IPS-20b (cell line): Measurements from ENCODE around the gene SMPD2.
A peak's percentile ranks its signal among the peaks of the same experiment; 100 is the strongest.

Experiments
- H3K27ac ChIP-seq: one replicate; pipeline ENCODE4 v1.5.1; 2013; ENCODE audit warnings: low read length
- H3K27me3 ChIP-seq: 2 replicates; pipeline ENCODE4 v1.6.1; 2013; ENCODE audit warnings: mild to moderate bottlenecking, low read length, inconsistent platforms; ENCODE audit not compliant: insufficient read depth
- H3K36me3 ChIP-seq: 2 replicates; pipeline ENCODE4 v1.6.1; 2013; ENCODE audit warnings: low read depth, mild to moderate bottlenecking, inconsistent platforms, low read length, moderate library complexity; ENCODE audit not compliant: insufficient read depth
- H3K4me1 ChIP-seq: 2 replicates; pipeline ENCODE4 v1.6.1; 2013; ENCODE audit warnings: mild to moderate bottlenecking, control low read depth, inconsistent platforms, low read length, moderate library complexity; ENCODE audit not compliant: insufficient read depth
- H3K4me3 ChIP-seq: 2 replicates; pipeline ENCODE4 v1.5.1; 2013; ENCODE audit warnings: mild to moderate bottlenecking, low read length, inconsistent platforms
- H3K9ac ChIP-seq: 2 replicates; pipeline ENCODE4 v1.6.1; 2013; ENCODE audit warnings: low read depth, mild to moderate bottlenecking, inconsistent platforms, low read length, moderate library complexity
- H3K9me3 ChIP-seq: 2 replicates; pipeline ENCODE4 v1.6.1; 2013; ENCODE audit warnings: mild to moderate bottlenecking, low read depth, low read length, inconsistent platforms; ENCODE audit not compliant: insufficient read depth

The SMPD2 gene

DNA sequence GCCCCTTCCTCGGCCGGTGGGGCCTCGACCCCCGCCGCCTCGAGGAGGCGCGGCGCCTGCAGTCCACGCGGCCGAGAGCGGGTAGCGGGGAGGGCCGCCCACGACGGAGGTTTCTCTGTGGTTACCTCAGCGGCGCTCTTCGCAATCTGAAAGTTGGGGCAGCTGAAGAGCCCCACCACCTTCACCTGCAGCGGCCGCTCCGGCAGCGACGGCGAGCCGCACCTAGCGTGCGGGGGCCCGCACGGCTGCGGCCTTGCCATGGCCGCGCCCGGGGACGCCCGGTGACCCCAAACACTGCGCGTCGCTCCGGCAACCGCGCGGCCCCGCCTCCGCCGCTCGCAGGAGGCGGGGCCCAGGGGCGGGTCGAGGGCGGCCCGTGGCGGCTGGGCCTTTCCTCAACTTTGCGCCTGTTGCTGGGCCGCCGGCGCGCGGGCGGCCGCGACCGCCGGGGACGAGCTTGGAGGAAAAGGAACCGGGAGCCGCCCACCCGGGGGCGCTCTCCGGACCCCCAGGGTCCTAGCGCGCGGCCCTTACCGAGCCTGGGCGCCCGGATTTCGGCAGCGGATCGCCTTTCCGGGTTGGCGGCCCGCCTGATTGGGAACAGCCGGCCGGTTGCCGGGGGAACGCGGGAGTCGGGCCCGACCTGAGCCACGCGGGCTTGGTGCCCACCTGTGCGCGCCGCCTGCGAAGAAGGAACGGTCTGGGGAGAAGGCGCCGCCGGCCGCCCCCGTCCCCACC is at the start of gene SMPD2, which contains the start of gene PPIL6:
TSS of gene SMPD2 (plus strand) at position 394 of the 738 bp plus-strand sequence. CDS start 398 bp downstream, outside the sequence.
TSS of gene PPIL6 (minus strand) at position 298 of the 738 bp plus-strand sequence. CDS start at position 260, 38 bp downstream.
- Histone ChIP-seq H3K27ac (no peak within 1 kb of the TSS), H3K27me3 (peaks cover 12% of the 10 kb centered on the region), H3K9ac (peak within 1 kb of the TSS; percentile 86), H3K4me1 (peaks cover 7% of the 10 kb centered on the region), H3K9me3 (no peaks in the 10 kb centered on the region), H3K4me3 (peak within 1 kb of the TSS; percentile 90), H3K36me3 (peaks cover 35% of the 10 kb centered on the region)

- Histone ChIP-seq H3K9ac (no peak overlapping the region), H3K9me3 (no peaks in the 10 kb centered on the region), H3K4me1 (no peaks in the 10 kb centered on the region), H3K4me3 (no peak overlapping the region), H3K36me3 (no peaks in the 10 kb centered on the region), H3K27ac (no peak overlapping the region), H3K27me3 (no peaks in the 10 kb centered on the region)
These were observed 47.2 kb upstream of the SMPD2 start for GRCh38 chr6:109393157-109393885.

GRCh38 chr6:109393886-109394281 is 46.6 kb upstream of the SMPD2 start:
- H3K27me3 ChIP-seq: no peaks in the 10 kb centered on the region
- no peak overlapping the region for H3K9ac ChIP-seq
- no peaks in the 10 kb centered on the region for H3K36me3 ChIP-seq
- H3K9me3 ChIP-seq: no peaks in the 10 kb centered on the region
- H3K4me3 ChIP-seq: no peak overlapping the region
- H3K4me1 ChIP-seq: no peaks in the 10 kb centered on the region
- no peak overlapping the region for H3K27ac ChIP-seq

DNA sequence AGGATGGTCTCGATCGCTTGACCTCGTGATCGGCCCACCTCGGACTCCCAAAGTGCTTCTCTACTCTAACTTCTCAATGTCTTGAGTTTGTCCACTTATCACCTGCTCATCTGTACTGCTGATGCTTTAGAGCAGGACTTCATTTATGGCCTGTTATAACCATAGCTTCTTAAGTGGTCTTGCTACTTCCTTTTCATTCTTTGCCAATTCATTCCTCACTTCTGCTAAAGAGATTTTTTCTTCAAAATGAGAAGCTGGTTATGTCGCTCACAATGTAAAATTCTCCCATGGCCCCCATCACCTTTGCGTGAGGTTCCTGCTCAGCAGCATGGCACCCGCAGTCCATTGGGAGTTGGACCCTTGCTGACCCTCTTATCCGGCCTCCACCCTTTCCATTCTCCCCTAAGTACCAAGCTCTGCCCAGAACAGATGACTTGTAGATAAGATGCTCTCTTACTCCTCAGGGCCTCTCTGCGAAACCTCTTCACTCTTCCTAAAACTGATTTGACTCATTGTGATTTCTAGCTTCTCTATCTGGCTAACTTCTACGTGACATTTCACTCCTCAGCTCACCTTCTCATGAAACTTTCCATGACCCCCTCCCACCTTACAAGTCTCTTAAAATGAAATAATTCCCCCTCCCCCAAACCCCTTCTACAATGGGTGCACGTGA is 44.3 kb upstream of the SMPD2 start:
- Histone ChIP-seq H3K27me3 (no peaks in the 10 kb centered on the region), H3K4me1 (no peaks in the 10 kb centered on the region), H3K4me3 (no peak overlapping the region), H3K9ac (no peak overlapping the region), H3K27ac (no peak overlapping the region), H3K9me3 (no peaks in the 10 kb centered on the region), H3K36me3 (no peaks in the 10 kb centered on the region)

- H3K27ac ChIP-seq: no peak overlapping the region
- H3K27me3 ChIP-seq: no peaks in the 10 kb centered on the region
- no peaks in the 10 kb centered on the region for H3K9me3 ChIP-seq
- H3K4me1 ChIP-seq: no peaks in the 10 kb centered on the region
- H3K36me3 ChIP-seq: no peaks in the 10 kb centered on the region
- H3K4me3 ChIP-seq: no peak overlapping the region
- no peak overlapping the region for H3K9ac ChIP-seq
These were observed 43.5 kb upstream of the SMPD2 start for GRCh38 chr6:109397020-109397419.

DNA sequence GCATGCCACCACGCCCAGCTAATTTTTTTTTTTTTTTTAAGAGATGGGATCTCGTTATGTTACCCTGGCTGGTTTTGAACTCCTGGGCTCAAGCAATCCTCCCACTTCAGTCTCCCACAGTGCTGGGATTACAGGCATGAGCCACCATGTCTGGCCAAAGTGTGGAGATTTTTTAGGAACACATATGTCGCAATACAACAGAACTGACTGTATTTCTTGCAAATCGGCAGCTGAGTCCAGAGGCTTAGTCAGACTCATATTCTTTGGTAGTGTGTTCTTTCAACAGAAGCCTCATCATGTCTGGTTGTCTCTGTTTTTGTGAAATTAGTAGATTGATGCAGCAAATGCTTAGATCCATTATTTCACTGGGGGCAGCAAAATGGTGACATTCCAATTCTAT is 34.3 kb upstream of the SMPD2 start:
- Histone ChIP-seq H3K9me3 (no peaks in the 10 kb centered on the region), H3K4me1 (no peaks in the 10 kb centered on the region), H3K36me3 (no peaks in the 10 kb centered on the region), H3K9ac (no peak overlapping the region), H3K4me3 (no peak overlapping the region), H3K27ac (no peak overlapping the region), H3K27me3 (no peaks in the 10 kb centered on the region)

GRCh38 chr6:109411034-109411433 is 29.5 kb upstream of the SMPD2 start:
- H3K27ac ChIP-seq: no peak overlapping the region
- H3K36me3 ChIP-seq: no peaks in the 10 kb centered on the region
- no peaks in the 10 kb centered on the region for H3K4me1 ChIP-seq
- no peaks in the 10 kb centered on the region for H3K27me3 ChIP-seq
- no peaks in the 10 kb centered on the region for H3K9me3 ChIP-seq
- H3K9ac ChIP-seq: no peak overlapping the region
- H3K4me3 ChIP-seq: no peak overlapping the region

GRCh38 chr6:109417646-109418045 is 22.9 kb upstream of the SMPD2 start:
- Histone ChIP-seq H3K4me1 (no peaks in the 10 kb centered on the region), H3K4me3 (no peak overlapping the region), H3K27me3 (no peaks in the 10 kb centered on the region), H3K9me3 (no peaks in the 10 kb centered on the region), H3K27ac (no peak overlapping the region), H3K36me3 (no peaks in the 10 kb centered on the region), H3K9ac (no peak overlapping the region)

DNA sequence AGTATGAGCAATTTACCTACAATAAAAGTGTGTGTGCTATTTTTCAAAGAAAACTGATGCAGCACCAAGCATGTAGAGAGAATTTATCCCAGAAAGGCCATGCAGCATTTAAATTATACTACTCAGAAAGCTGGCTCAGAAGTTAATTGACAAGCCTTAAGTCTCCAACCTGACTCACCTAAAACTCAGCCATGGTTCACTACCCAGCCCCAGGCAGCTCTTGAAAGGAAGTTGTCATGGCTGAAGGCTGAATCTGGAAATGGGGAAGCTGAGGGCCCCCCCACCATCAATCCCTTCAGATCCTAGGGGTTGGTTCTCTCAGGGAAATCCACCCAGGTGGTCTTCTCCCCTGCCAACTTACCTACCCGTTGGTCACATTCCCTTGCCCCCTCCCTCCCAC is 19.8 kb upstream of the SMPD2 start:
- Histone ChIP-seq H3K9me3 (no peaks in the 10 kb centered on the region), H3K9ac (no peak overlapping the region), H3K4me1 (no peaks in the 10 kb centered on the region), H3K27me3 (no peaks in the 10 kb centered on the region), H3K36me3 (no peaks in the 10 kb centered on the region), H3K4me3 (no peak overlapping the region), H3K27ac (no peak overlapping the region)

- no peak overlapping the region for H3K27ac ChIP-seq
- no peak overlapping the region for H3K4me3 ChIP-seq
- no peaks in the 10 kb centered on the region for H3K27me3 ChIP-seq
- H3K4me1 ChIP-seq: no peaks in the 10 kb centered on the region
- H3K9ac ChIP-seq: no peak overlapping the region
- no peaks in the 10 kb centered on the region for H3K9me3 ChIP-seq
- no peaks in the 10 kb centered on the region for H3K36me3 ChIP-seq
These were observed 19.3 kb upstream of the SMPD2 start for GRCh38 chr6:109421184-109421583.

GRCh38 chr6:109424946-109425345 is 15.6 kb upstream of the SMPD2 start:
- Histone ChIP-seq H3K27me3 (no peaks in the 10 kb centered on the region), H3K4me1 (no peaks in the 10 kb centered on the region), H3K9me3 (no peaks in the 10 kb centered on the region), H3K27ac (no peak overlapping the region), H3K36me3 (no peaks in the 10 kb centered on the region), H3K9ac (no peak overlapping the region), H3K4me3 (no peak overlapping the region)
